K562 (cell line): ENCODE results near the gene ZBTB7A. TPM values are rescaled to one million over a fixed set of nuclear protein-coding genes. Genes with fewer than 3 reads are reported as not detected.

Experiments used
- ATAC-seq: fragments of 200-7000 bp; cut with Tn5 transposase; 3 replicates; pipeline ENCODE4 v1.9.1; 2020; ENCODE audit warnings: moderate library complexity
- BruUV-seq: library from RNA; stranded (reverse); fragments of 400-500 nt; replicated peaks from 2 replicates; lab custom pipeline; 2021; lab: Mats Ljungman, UMichigan
- CTCF ChIA-PET: fragments of 300-600 bp; formaldehyde crosslinking; extraction: SDS; loops from one replicate; lab custom pipeline; 2021; ENCODE audit warnings: low intra/inter-chr PET ratio; lab: Yijun Ruan, JAX
- POLR2A ChIA-PET: fragments of 300-600, 350-650 bp; sonication (Branson Sonifier 250); formaldehyde crosslinking; extraction: SDS; loops from one replicate; lab custom pipeline; 2021; ENCODE audit warnings: antibody characterized with exemption, inconsistent platforms; lab: Yijun Ruan, JAX
- DNase-seq, 4 experiments: peaks; one replicate each; pipeline versions ENCODE4 v3.0.0 to v3.0.0-alpha.2; 2011 to 2018; ENCODE audit warnings: low spot score in 3 of 4, mixed read lengths in 3 of 4; ENCODE audit errors: extremely low read depth in 1 of 4
- FAIRE-seq: peaks from 2 replicates; lab custom pipeline; 2011; peaks lifted over from hg19 to GRCh38; lab: Jason Lieb, UNC
- H2AFZ ChIP-seq: 2 replicates; pipeline ENCODE4 v1.6.0; 2011; ENCODE audit warnings: low read depth, low read length, control low read depth, inconsistent platforms
- H3K27ac ChIP-seq: fragments of 200-600 bp; 3 replicates; pipeline ENCODE4 v1.8.0; 2011; ENCODE audit warnings: low read depth, mild to moderate bottlenecking, control low read depth, inconsistent platforms, low read length, moderate library complexity, mixed read lengths; ENCODE audit errors: extremely low read depth
- H3K27me3 ChIP-seq, 2 experiments: fragments of 300-600 bp in 1 of 2; 2 replicates in 1 of 2; 3 replicates in 1 of 2; pipeline versions ENCODE4 v1.6.0 to v1.8.0; 2011; ENCODE audit warnings: inconsistent platforms in 2 of 2, low read length in 2 of 2, mild to moderate bottlenecking in 1 of 2, mixed read lengths in 1 of 2, moderate library complexity in 1 of 2; ENCODE audit not compliant: control insufficient read depth in 2 of 2, insufficient read depth in 2 of 2
- H3K36me3 ChIP-seq: fragments of 300-600 bp; 3 replicates; pipeline ENCODE4 v1.8.0; 2011; ENCODE audit warnings: mild to moderate bottlenecking, low read length, inconsistent platforms; ENCODE audit not compliant: control insufficient read depth, insufficient read depth
- H3K4me1 ChIP-seq, 2 experiments: fragments of 200-600 bp in 1 of 2; replicated peaks in 1 of 2; 2 replicates in 1 of 2; 3 replicates in 1 of 2; pipeline versions ENCODE4 v1.5.1 to v1.8.0; 2011; ENCODE audit warnings: inconsistent platforms in 2 of 2, low read length in 2 of 2, mild to moderate bottlenecking in 1 of 2, mixed read lengths in 1 of 2, moderate library complexity in 1 of 2; ENCODE audit not compliant: control insufficient read depth in 2 of 2, insufficient read depth in 2 of 2
- H3K4me2 ChIP-seq: 2 replicates; pipeline ENCODE4 v1.6.1; 2011; ENCODE audit warnings: low read length, control low read depth, inconsistent platforms, mixed read lengths; ENCODE audit not compliant: insufficient read depth
- H3K4me3 ChIP-seq: fragments of 200-600 bp; sonication (generic), shearing (Covaris generic); 2 replicates; pipeline ENCODE4 v1.5.1; 2016; ENCODE audit warnings: control low read depth, inconsistent platforms
- H3K79me2 ChIP-seq: fragments of 200-600 bp; 3 replicates; pipeline ENCODE4 v1.8.0; 2011; ENCODE audit warnings: low read length, inconsistent platforms; ENCODE audit not compliant: control insufficient read depth, insufficient read depth
- H3K9ac ChIP-seq, 2 experiments: 2 replicates each; pipeline versions ENCODE4 v1.6.0 to v1.6.1; 2011; ENCODE audit warnings: low read depth in 2 of 2, low read length in 2 of 2, control low read depth in 1 of 2, inconsistent platforms in 1 of 2, mild to moderate bottlenecking in 1 of 2, mixed read lengths in 1 of 2; ENCODE audit not compliant: insufficient read depth in 1 of 2
- H3K9me1 ChIP-seq: one replicate; pipeline ENCODE4 v1.6.0; 2011; ENCODE audit warnings: inconsistent platforms, mild to moderate bottlenecking, low read length, moderate library complexity; ENCODE audit not compliant: control insufficient read depth, insufficient read depth
- H3K9me3 ChIP-seq: replicated peaks from 2 replicates; pipeline ENCODE4 v1.5.1; 2011; ENCODE audit warnings: low read depth, low read length, inconsistent platforms; ENCODE audit not compliant: control insufficient read depth, insufficient read depth
- H4K20me1 ChIP-seq: replicated peaks from 2 replicates; pipeline ENCODE4 v1.6.1; 2011; ENCODE audit warnings: low read length, inconsistent platforms, mixed read lengths; ENCODE audit not compliant: control insufficient read depth, insufficient read depth
- FOXJ2 ChIP-seq: fragments of 200-800 bp; sonication (Bioruptor generic); IDR thresholded peaks from 2 replicates; pipeline ENCODE4 v1.6.1; 2016; ENCODE audit warnings: missing genetic modification characterization, missing compliant biosample characterization
- POU5F1 ChIP-seq: fragments of 150-350 bp; IDR thresholded peaks from 2 replicates; pipeline ENCODE4 v1.6.1; 2014; ENCODE audit warnings: borderline replicate concordance, low read length, low read depth, mild to moderate bottlenecking; ENCODE audit not compliant: partially characterized antibody
- PRDM10 ChIP-seq: fragments of 450-650 bp; IDR thresholded peaks from 2 replicates; pipeline ENCODE4 v1.6.1; 2018; ENCODE audit not compliant: partially characterized antibody
- WGBS: fragments of 100-300 bp; shearing (Covaris generic); methylation state at CpG from one replicate; pipeline ENCODE4 v1.1.6; 2016; ENCODE audit warnings: low coverage, mixed read lengths; ENCODE audit not compliant: insufficient coverage; ENCODE audit errors: missing lambda C conversion rate; 5-methylcytosine and 5-hydroxymethylcytosine counted together
- in situ Hi-C: fragments of 300-500 bp; cut with MboI; formaldehyde crosslinking; loops from 4 replicates; pipeline ENCODE4 v1.15.0; 2018; ENCODE audit warnings: inconsistent platforms, mixed read lengths
- intact Hi-C: fragments of 100-400 bp; cut with micrococcal nuclease; formaldehyde crosslinking; loops from 2 replicates; pipeline ENCODE4 v1.14.2; 2022
- polyA plus RNA-seq, 8 experiments: library from polyadenylated mRNA; depleted of rRNA in 4 of 8; stranded (reverse) in 5 of 8; unstranded in 3 of 8; fragments of >200 nt; fragmentation: Nextera tagmentation in 2 of 8; fragmentation: Illumina TruSeq in 1 of 8; extraction: Ambion mirVana in 2 of 8; extraction: Trizol in 1 of 8; gene quantifications; 2 replicates each; pipeline versions ENCODE4 v1.2.1 to v1.2.3, GENCODE V29; 2011 to 2014; ENCODE audit warnings: inconsistent platforms in 1 of 8, missing spikeins in 1 of 8
- total RNA-seq, 7 experiments: library from RNA; depleted of rRNA in 6 of 7; stranded (reverse); fragments of >200 nt in 6 of 7; fragmentation: Illumina TruSeq in 2 of 7; extraction: Trizol in 2 of 7; gene quantifications; 2 replicates each; pipeline versions ENCODE4 v1.2.1 to v1.2.3, GENCODE V29; 2011 to 2021; ENCODE audit warnings: low replicate concordance in 1 of 7

Gene ZBTB7A
- total and polyA plus RNA-seq, 9 of the 15 experiments (the other 6 are each of a cell fraction or from before 2014, with no cell fraction given), result 0.11 to 34.0 (median 4.6) TPM

DNA sequence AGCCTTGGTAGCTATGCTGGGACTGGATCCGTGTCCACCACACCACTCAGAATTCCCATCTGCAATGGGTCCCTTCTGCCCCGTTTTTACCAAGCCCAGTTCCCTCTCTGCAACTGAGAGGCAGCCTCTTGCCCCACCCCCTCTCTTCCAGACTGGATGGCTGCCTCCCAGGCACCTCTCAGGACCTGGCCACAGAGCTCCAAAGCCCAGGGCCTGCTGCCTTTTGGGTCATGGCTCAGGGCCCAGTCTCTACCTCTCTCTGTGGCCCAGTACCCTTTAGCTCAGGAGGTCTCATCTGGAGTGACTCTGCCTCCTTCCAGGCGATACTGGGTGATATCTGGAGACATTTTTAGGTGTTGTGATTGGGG, 10.3 kb upstream of the ZBTB7A start:
- Histone ChIP-seq H3K9ac (peak overlapping the region; percentile 67 to 89), H3K36me3 (no peaks in the 10 kb centered on the region), H3K27me3 (no peaks in the 10 kb centered on the region), H3K9me3 (no peaks in the 10 kb centered on the region), H3K4me1 (peaks cover 24 to 36% of the 10 kb centered on the region in 2 experiments), H3K4me3 (no peak overlapping the region), H3K9me1 (no peaks in the 10 kb centered on the region), H3K79me2 (no peaks in the 10 kb centered on the region)
- peak; percentile 71 for FAIRE-seq
- BruUV-seq, result no TSS peak
- WGBS, result 71% methylated on average over 3 of the region's 3 CpGs
- ChIA-PET POLR2A (interaction anchor here (0.9 to 1.4 kb wide), 3 partner anchors 10 to 92 kb away, joined by 4 read pairs; partner anchors contain the start of gene ZBTB7A), CTCF (no interaction called here)
- TF ChIP-seq FOXJ2, result no peak
- TF ChIP-seq POU5F1, result peak; percentile 3
- TF ChIP-seq PRDM10, result peak; percentile 27
- TF ChIP-seq, all 486 proteins: peak for 2
- ATAC-seq (peak; percentile 20), DNase-seq (no peak)
- in situ Hi-C loops (no loop called here), intact Hi-C loops (no loop called here)
- H2AFZ ChIP-seq, result peak overlapping the region; percentile 95
- H3K4me2 ChIP-seq, result peak overlapping the region; percentile 67; the same call in 1 of the 2 replicates
- H4K20me1 ChIP-seq, result no peaks in the 10 kb centered on the region
- H3K27ac ChIP-seq, result peak overlapping the region; percentile 79
